Mesothelial cell of epicardium (in vitro differentiated cells): ENCODE results near the gene ATP8B3. TPM values are rescaled to one million over a fixed set of nuclear protein-coding genes. Genes with fewer than 3 reads are reported as not detected.

ENCODE experiments used
- DNase-seq, 2 experiments: peaks; one replicate each; pipeline ENCODE4 v3.0.0; 2021; ENCODE audit warnings: low spot score in 2 of 2; ENCODE audit not compliant: unreplicated experiment in 2 of 2
- H3K27ac Mint-ChIP-seq: 2 replicates; pipeline ENCODE4 v1.8.0; 2021; ENCODE audit warnings: mixed read lengths
- H3K27me3 Mint-ChIP-seq: 2 replicates; pipeline ENCODE4 v1.8.0; 2021; ENCODE audit warnings: low read depth, mixed read lengths
- H3K36me3 Mint-ChIP-seq: 2 replicates; pipeline ENCODE4 v1.8.0; 2021; ENCODE audit warnings: mixed read lengths
- H3K4me1 Mint-ChIP-seq: 2 replicates; pipeline ENCODE4 v1.8.0; 2021; ENCODE audit warnings: mixed read lengths
- H3K4me3 Mint-ChIP-seq: 2 replicates; pipeline ENCODE4 v1.8.0; 2021; ENCODE audit warnings: mild to moderate bottlenecking, moderate library complexity, mixed read lengths
- H3K9me3 Mint-ChIP-seq: 2 replicates; pipeline ENCODE4 v1.8.0; 2021; ENCODE audit warnings: mixed read lengths
- total RNA-seq: library from RNA; stranded (reverse); gene quantifications from 3 replicates; pipeline ENCODE4 v1.2.1, GENCODE V29; 2021
- TF ChIP-seq, protein P1 (sequence below): fragments of 200-600 bp; sonication (generic); IDR thresholded peaks from one replicate; pipeline ENCODE4 v1.5.0; 2021; ENCODE audit warnings: antibody characterized with exemption; ENCODE audit not compliant: unreplicated experiment

Gene ATP8B3
- total RNA-seq, 1 donor from 2014 or later, result 2.2 TPM

DNA sequence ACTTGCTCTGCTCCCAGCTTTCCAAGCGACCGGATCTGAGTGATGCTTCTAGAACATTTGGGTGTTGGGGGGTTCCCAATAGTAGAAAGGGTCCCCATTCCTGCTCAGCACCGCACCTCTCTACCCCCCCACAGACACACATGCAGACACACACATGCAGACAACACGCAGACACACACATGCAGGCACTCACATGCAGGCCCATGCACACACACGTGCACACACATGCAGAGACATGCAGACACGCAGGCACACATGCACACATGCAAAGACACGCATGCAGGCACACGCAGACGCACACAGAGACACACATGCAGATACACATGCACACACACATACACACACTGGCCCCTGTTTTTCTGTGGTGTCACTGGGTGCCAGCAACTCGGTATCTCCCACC lies 34.9 kb downstream of the ATP8B3 start:
- H3K36me3 Mint-ChIP-seq, result peaks cover 2% of the 10 kb centered on the region
- H3K27ac Mint-ChIP-seq, result no peak overlapping the region
- DNase-seq, result no peak
- TF ChIP-seq, protein P1, sequence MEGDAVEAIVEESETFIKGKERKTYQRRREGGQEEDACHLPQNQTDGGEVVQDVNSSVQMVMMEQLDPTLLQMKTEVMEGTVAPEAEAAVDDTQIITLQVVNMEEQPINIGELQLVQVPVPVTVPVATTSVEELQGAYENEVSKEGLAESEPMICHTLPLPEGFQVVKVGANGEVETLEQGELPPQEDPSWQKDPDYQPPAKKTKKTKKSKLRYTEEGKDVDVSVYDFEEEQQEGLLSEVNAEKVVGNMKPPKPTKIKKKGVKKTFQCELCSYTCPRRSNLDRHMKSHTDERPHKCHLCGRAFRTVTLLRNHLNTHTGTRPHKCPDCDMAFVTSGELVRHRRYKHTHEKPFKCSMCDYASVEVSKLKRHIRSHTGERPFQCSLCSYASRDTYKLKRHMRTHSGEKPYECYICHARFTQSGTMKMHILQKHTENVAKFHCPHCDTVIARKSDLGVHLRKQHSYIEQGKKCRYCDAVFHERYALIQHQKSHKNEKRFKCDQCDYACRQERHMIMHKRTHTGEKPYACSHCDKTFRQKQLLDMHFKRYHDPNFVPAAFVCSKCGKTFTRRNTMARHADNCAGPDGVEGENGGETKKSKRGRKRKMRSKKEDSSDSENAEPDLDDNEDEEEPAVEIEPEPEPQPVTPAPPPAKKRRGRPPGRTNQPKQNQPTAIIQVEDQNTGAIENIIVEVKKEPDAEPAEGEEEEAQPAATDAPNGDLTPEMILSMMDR, result no peak
- peaks cover 94% of the 10 kb centered on the region for H3K27me3 Mint-ChIP-seq
- no peak overlapping the region for H3K4me3 Mint-ChIP-seq
- no peaks in the 10 kb centered on the region for H3K9me3 Mint-ChIP-seq
- peaks cover 4% of the 10 kb centered on the region for H3K4me1 Mint-ChIP-seq

DNA sequence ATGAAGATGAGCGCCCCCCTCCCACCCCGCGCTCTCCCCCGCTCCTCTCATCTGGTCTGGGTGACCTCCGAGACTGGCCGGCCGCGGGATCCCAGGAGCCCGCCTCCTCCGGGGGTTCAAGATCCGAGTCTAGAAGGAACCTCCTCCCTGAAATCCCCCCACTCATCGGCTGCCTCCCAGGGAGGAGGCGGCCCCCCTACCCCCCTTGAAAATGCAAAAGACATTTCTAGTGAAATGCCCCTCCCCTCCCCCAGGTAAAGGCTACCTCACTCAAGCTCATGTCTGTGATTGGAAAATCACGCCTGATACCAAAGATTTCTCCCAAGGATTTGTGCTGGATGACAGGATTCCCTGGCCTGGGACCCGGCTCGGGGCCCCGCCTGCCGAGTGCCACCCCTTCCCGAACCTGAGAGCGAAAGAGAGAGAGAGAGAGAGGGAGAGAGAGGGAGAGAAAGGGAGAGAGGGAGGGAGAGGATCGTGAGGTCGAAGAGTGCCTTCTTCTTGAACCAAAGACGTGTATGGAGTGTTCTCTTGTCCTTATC lies 35.4 kb downstream of the ATP8B3 start:
- no peak for DNase-seq
- Mint-ChIP-seq H3K4me1 (peaks cover 4% of the 10 kb centered on the region), H3K27ac (no peak overlapping the region), H3K36me3 (peaks cover 2% of the 10 kb centered on the region), H3K4me3 (no peak overlapping the region), H3K9me3 (no peaks in the 10 kb centered on the region), H3K27me3 (peaks cover 93% of the 10 kb centered on the region)
- TF ChIP-seq, protein P1, result no peak

DNA sequence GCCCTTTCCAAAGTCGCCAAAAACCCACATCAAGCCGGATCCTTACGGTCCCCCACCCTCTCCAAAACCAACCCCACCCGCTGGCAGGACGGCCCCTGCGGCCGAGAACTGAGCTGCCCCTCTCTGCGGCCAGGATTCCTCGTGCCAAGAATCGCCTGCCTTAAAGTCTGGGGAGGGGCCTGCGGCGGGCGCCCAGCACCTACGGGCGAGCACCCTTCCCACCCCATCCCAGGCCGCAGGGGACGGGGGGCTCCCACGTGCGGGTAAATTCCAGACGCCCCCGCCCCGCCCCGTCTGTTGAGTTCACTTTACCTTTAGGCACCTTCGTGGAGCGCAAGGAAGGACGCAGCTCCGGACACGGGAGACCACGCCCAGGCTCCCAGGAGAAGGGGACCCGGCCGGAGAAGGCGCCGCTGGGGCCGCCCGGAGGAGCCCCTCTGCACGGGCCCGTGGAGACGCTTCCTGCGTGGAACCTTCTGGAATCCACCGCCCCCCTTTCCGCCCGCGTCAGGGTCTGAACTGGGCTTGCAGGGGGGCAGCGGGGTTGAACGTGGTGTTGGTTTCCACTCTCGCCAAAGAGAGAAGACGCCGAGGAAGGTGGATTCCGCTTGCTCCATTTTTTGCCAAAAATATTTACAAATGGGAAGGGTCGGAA lies 36.0 kb downstream of the ATP8B3 start:
- Mint-ChIP-seq H3K4me1 (peaks cover 4% of the 10 kb centered on the region), H3K36me3 (peaks cover 2% of the 10 kb centered on the region), H3K9me3 (peaks cover 5% of the 10 kb centered on the region), H3K4me3 (no peak overlapping the region), H3K27me3 (peaks cover 94% of the 10 kb centered on the region), H3K27ac (no peak overlapping the region)
- TF ChIP-seq, protein P1, result no peak
- no peak for DNase-seq

DNA sequence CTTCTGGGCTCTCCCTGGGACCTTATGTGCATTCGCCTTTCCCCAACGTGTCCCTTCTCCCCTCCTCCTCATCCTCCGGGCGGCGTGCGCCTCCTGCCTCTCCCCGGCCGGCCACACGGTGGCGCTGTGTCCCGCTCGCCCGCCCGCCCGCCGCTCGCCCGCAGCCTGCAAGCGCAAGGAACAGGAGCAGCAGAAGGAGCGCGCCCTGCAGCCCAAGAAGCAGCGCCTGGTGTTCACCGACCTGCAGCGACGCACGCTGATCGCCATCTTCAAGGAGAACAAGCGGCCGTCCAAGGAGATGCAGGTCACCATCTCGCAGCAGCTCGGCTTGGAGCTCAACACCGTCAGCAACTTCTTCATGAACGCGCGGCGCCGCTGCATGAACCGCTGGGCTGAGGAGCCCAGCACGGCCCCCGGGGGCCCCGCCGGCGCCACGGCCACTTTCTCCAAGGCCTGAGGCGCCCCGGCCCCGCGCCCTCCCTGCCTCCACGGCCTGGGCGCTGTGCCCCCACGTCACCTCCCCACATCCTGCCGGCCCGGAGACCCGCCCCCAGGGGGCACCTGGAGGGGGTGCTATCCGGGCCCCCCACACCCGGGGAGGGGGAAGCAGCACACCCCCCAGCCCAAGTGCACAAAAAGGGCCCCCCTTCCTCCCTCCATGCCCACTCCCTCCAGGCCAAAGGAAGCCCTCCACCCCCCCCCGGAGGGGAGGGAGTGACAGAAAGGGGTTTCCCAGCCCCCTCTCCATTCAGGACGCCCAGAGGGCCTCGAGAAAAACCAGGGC lies 36.9 kb downstream of the ATP8B3 start:
- H3K27ac Mint-ChIP-seq, result no peak overlapping the region
- H3K27me3 Mint-ChIP-seq, result peaks cover 94% of the 10 kb centered on the region
- no peak overlapping the region for H3K4me3 Mint-ChIP-seq
- DNase-seq, result no peak
- peaks cover 14% of the 10 kb centered on the region for H3K9me3 Mint-ChIP-seq
- TF ChIP-seq, protein P1, result peak; percentile 50
- H3K4me1 Mint-ChIP-seq, result peaks cover 4% of the 10 kb centered on the region
- peaks cover 2% of the 10 kb centered on the region for H3K36me3 Mint-ChIP-seq

DNA sequence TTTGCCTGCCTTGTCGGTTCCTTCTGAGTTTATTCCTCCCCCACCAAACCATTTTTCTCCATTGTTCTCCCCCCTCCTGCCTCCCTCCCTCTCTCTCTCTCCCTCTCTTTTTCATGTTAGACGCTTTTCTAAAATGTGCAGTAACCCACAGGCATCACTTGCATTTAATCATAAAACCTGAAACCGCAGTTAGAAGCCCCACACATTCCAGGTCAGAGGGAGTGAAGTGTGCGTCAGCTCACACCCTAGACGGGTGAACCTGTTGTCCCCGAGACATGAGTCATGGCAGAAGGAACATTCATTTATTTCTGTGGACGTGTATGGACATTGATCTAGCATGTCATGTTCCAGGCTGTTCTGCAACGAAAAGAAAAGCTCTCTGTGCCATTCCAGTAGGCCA lies 38.9 kb downstream of the ATP8B3 start:
- Mint-ChIP-seq H3K27ac (no peak overlapping the region), H3K9me3 (peaks cover 16% of the 10 kb centered on the region), H3K4me1 (no peaks in the 10 kb centered on the region), H3K4me3 (no peak overlapping the region), H3K27me3 (peaks cover 94% of the 10 kb centered on the region), H3K36me3 (peaks cover 2% of the 10 kb centered on the region)
- DNase-seq, result no peak
- TF ChIP-seq, protein P1, result no peak
